SK-N-SH (cell line): ENCODE results near the gene PDE6B.

Experiments used
- TF ChIP-seq, protein P1 (sequence below): fragments of 200-600 bp; sonication (generic); IDR thresholded peaks from 2 replicates; pipeline ENCODE4 v1.6.1; 2017; ENCODE audit warnings: antibody characterized with exemption, mild to moderate bottlenecking, moderate library complexity
- TF ChIP-seq, protein P2 (sequence below): IDR thresholded peaks from 2 replicates; pipeline ENCODE4 v1.4.0; 2012; ENCODE audit warnings: low read depth

DNA sequence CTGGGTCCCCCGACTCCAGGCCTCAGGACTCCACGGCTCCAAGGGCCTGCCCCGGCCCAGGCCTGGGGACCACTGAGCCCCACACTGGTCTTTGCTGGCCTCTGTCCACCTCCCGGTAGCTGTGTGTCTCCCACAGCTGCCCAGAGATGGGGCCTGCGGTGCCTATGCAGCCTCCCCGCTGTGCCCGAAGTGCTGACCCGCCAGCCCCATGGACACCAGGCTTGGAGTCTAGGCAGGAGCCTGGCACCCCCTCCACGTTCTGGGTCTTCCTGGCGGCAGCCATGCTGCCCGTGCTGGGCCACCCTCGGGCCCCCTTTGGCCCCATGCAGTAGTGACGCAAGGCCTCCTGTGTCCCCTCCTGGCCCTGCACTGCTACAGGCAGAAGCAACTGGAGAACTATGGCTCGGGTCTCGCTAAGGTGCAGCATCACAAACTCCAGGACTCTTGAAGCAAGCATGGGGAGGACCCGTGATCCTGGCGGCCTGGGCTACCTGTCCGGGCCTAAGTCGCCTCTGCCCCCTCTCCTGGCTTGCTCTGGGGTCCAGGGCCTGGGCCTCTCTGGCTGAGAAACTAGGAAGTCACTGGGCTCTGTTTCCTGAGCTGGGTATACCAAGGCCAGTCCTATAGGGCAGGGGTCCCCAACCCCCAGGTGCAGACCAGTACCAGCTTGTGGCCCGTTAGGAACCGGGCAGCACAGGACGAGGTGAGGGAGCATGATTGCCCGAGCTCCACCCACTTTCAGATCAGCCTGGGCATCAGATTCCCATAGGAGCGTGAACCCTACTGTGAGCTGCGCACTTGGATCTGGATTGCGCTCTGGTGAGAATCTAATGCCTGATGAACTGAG lies 49.9 kb downstream of the PDE6B start:
- TF ChIP-seq, protein P1, sequence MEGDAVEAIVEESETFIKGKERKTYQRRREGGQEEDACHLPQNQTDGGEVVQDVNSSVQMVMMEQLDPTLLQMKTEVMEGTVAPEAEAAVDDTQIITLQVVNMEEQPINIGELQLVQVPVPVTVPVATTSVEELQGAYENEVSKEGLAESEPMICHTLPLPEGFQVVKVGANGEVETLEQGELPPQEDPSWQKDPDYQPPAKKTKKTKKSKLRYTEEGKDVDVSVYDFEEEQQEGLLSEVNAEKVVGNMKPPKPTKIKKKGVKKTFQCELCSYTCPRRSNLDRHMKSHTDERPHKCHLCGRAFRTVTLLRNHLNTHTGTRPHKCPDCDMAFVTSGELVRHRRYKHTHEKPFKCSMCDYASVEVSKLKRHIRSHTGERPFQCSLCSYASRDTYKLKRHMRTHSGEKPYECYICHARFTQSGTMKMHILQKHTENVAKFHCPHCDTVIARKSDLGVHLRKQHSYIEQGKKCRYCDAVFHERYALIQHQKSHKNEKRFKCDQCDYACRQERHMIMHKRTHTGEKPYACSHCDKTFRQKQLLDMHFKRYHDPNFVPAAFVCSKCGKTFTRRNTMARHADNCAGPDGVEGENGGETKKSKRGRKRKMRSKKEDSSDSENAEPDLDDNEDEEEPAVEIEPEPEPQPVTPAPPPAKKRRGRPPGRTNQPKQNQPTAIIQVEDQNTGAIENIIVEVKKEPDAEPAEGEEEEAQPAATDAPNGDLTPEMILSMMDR: no peak
- TF ChIP-seq, protein P2, sequence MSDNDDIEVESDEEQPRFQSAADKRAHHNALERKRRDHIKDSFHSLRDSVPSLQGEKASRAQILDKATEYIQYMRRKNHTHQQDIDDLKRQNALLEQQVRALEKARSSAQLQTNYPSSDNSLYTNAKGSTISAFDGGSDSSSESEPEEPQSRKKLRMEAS: no peak
